A549 treated with ZK216348 at 1 μM for 4 hours (cell line): ENCODE measurements around the gene IGFL3. TPM values are rescaled to one million over a fixed set of nuclear protein-coding genes. Genes with fewer than 3 reads are reported as not detected.

ENCODE experiments used
- total RNA-seq: library from RNA; stranded (reverse); fragments of 200-300 nt; extraction: Qiagen RNA extraction; gene quantifications from 5 replicates; pipeline ENCODE4 v1.2.3, GENCODE V29; 2022; ENCODE audit warnings: low read depth

Gene IGFL3
- not detected in 5 replicates for total RNA-seq

GRCh38 chr19:46124638-46125115 is at the start of gene IGFL3:
TSS of gene IGFL3 (minus strand) at chr19:46124688. CDS start at chr19:46124649, 39 bp downstream.

GRCh38 chr19:46147791-46148288 is 23.4 kb upstream of the IGFL3 start, which contains the start of gene IGFL2:
TSS of gene IGFL2 (plus strand) at chr19:46148238. CDS start at chr19:46148279, 41 bp downstream.

Other genes with a start within 250 kb of the IGFL3 start
- 14.9 to 40.5 TPM (median 38.1 TPM) in 5 replicates for gene IRF2BP1, start 238.5 kb downstream of the IGFL3 start, total RNA-seq
- 5.9 to 11.8 TPM (median 10.4 TPM) in 5 replicates for gene MYPOP, start 222.1 kb downstream of the IGFL3 start, total RNA-seq
- gene NANOS2, start 209.9 kb downstream of the IGFL3 start, total RNA-seq, result not detected in 5 replicates
- gene NOVA2, start 150.8 kb downstream of the IGFL3 start, total RNA-seq, result 0.21 to 0.38 TPM (median 0.29 TPM) in 5 replicates
- gene CCDC61, start 129.2 kb downstream of the IGFL3 start, total RNA-seq, result 2.6 to 6.1 TPM (median 4.8 TPM) in 5 replicates
- gene PGLYRP1, start 101.6 kb downstream of the IGFL3 start, total RNA-seq, result not detected in 5 replicates
- 0.24 to 0.65 TPM (median 0.39 TPM) in 5 replicates for gene IGFL4, start 83.7 kb downstream of the IGFL3 start, total RNA-seq
- gene IGFL2, start 23.6 kb upstream of the IGFL3 start, total RNA-seq, result 0.50 to 1.3 TPM (median 0.73 TPM) in 5 replicates
- 1.3 to 3.8 TPM (median 2.4 TPM) in 5 replicates for gene IGFL1, start 105.1 kb upstream of the IGFL3 start, total RNA-seq
- gene HIF3A, start 172.4 kb upstream of the IGFL3 start, total RNA-seq, result not detected in 5 replicates
- 72.5 to 93.3 TPM (median 90.0 TPM) in 5 replicates for gene PPP5C, start 222.4 kb upstream of the IGFL3 start, total RNA-seq